Measurements from ENCODE around the gene ROBO2. TPM values are rescaled to one million over a fixed set of nuclear protein-coding genes. Genes with fewer than 3 reads are reported as not detected.

The ROBO2 gene
- total RNA-seq = 132 TPM

GRCh38 chr3:77039606-77040171 lies at the start of gene ROBO2:
TSS of gene ROBO2 (plus strand) at chr3:77040099. CDS start at chr3:77040786, 687 bp downstream.

Measured in camera-type eye (tissue), 1 donor.